Stimulated activated CD4-positive, alpha-beta T cell treated with anti-CD3 and anti-CD28 coated beads, Interleukin-1b, Interleukin-23, amount 100 ng/mL, for 24 hours (primary cell): ENCODE measurements around the gene SUPV3L1.
A peak's percentile ranks its signal among the peaks of the same experiment; 100 is the strongest.
"Not testable (repeated sequence)": the region's sequence is repeated elsewhere in the genome, so short reads cannot be mapped to it uniquely, and the experiment has no call there.

ENCODE experiments used
- DNase-seq, 4 experiments: peaks; one replicate each; pipeline ENCODE4 v3.0.0-alpha.2; 2020; ENCODE audit warnings: low read depth in 4 of 4, low spot score in 1 of 4

SUPV3L1 gene

GRCh38 chr10:69179743-69180524 is at the start of gene SUPV3L1:
SUPV3L1 (plus strand) TSS chr10:69180234; CDS start chr10:69180292, 58 bp downstream.
- peak; percentile 73 to 79 (median 76) for DNase-seq

- DNase-seq = no peak
Observed at GRCh38 chr10:69130251-69130650, 49.8 kb upstream of the SUPV3L1 start.

GRCh38 chr10:69139961-69140360 is 40.1 kb upstream of the SUPV3L1 start:
- DNase-seq = no peak

- DNase-seq = no peak
Observed at GRCh38 chr10:69141304-69141703, 38.7 kb upstream of the SUPV3L1 start.

- not testable (repeated sequence) for DNase-seq
Observed at GRCh38 chr10:69142074-69142473, 38.0 kb upstream of the SUPV3L1 start.

- DNase-seq = no peak
Observed at GRCh38 chr10:69142983-69143382, 37.1 kb upstream of the SUPV3L1 start.

- no peak for DNase-seq
Observed at GRCh38 chr10:69145329-69145728, 34.7 kb upstream of the SUPV3L1 start.

- no peak for DNase-seq
Observed at GRCh38 chr10:69145864-69146263, 34.2 kb upstream of the SUPV3L1 start.

- no peak for DNase-seq
Observed at GRCh38 chr10:69146759-69147158, 33.3 kb upstream of the SUPV3L1 start.

- no peak for DNase-seq
Observed at GRCh38 chr10:69151984-69152383, 28.1 kb upstream of the SUPV3L1 start.

- no peak for DNase-seq
Observed at GRCh38 chr10:69153227-69153626, 26.8 kb upstream of the SUPV3L1 start.

- DNase-seq = no peak
Observed at GRCh38 chr10:69160809-69161241, 19.2 kb upstream of the SUPV3L1 start.

GRCh38 chr10:69168493-69168892 is 11.5 kb upstream of the SUPV3L1 start:
- DNase-seq = no peak

- no peak for DNase-seq
Observed at GRCh38 chr10:69172241-69172982, 7.6 kb upstream of the SUPV3L1 start.

GRCh38 chr10:69175326-69175725 is 4.7 kb upstream of the SUPV3L1 start:
- DNase-seq = not testable (repeated sequence)

GRCh38 chr10:69176823-69177222 is 3.2 kb upstream of the SUPV3L1 start:
- DNase-seq = no peak

GRCh38 chr10:69179089-69179742 is 818 bp upstream of the SUPV3L1 start:
- no peak for DNase-seq

- DNase-seq = peak in 1 of 4 experiments; percentile 14
Observed at GRCh38 chr10:69180525-69181204, 631 bp downstream of the SUPV3L1 start.

GRCh38 chr10:69181433-69181832 is 1.4 kb downstream of the SUPV3L1 start:
- DNase-seq = no peak

- DNase-seq = no peak
Observed at GRCh38 chr10:69182005-69182404, 2.0 kb downstream of the SUPV3L1 start.

GRCh38 chr10:69186524-69186923 is 6.5 kb downstream of the SUPV3L1 start:
- DNase-seq = no peak
